Keratinocyte (primary cell): ENCODE results near the gene MLLT6. TPM values are rescaled to one million over a fixed set of nuclear protein-coding genes. Genes with fewer than 3 reads are reported as not detected.

Experiments
- DNase-seq: peaks from one replicate; pipeline ENCODE4 v3.0.0-alpha.2; 2011; ENCODE audit warnings: low read depth, missing footprints, low spot score
- FAIRE-seq: peaks from 2 replicates; lab custom pipeline; 2011; peaks lifted over from hg19 to GRCh38; lab: Jason Lieb, UNC
- H2AFZ ChIP-seq: 2 replicates; pipeline ENCODE4 v1.6.0; 2012; ENCODE audit warnings: low read length, control low read depth, inconsistent platforms; ENCODE audit not compliant: control insufficient read depth
- H3K27ac ChIP-seq: 2 replicates; pipeline ENCODE4 v1.5.1; 2011; ENCODE audit warnings: low read length; ENCODE audit not compliant: control insufficient read depth, insufficient read depth
- H3K27me3 ChIP-seq: 3 replicates; pipeline ENCODE4 v1.6.0; 2011; ENCODE audit warnings: low read length; ENCODE audit not compliant: control insufficient read depth, insufficient read depth; ENCODE audit errors: extremely low read depth
- H3K36me3 ChIP-seq, 2 experiments: 2 replicates in 1 of 2; 3 replicates in 1 of 2; pipeline ENCODE4 v1.5.1; 2011; ENCODE audit warnings: low read length in 2 of 2, mild to moderate bottlenecking in 1 of 2; ENCODE audit not compliant: control insufficient read depth in 2 of 2, insufficient read depth in 2 of 2; ENCODE audit errors: extremely low read depth in 1 of 2
- H3K4me1 ChIP-seq: 3 replicates; pipeline ENCODE4 v1.5.1; 2011; ENCODE audit warnings: low read length; ENCODE audit not compliant: control insufficient read depth, insufficient read depth; ENCODE audit errors: extremely low read depth
- H3K4me2 ChIP-seq: 3 replicates; pipeline ENCODE4 v1.6.0; 2011; ENCODE audit warnings: low read depth, low read length; ENCODE audit not compliant: control insufficient read depth, insufficient read depth; ENCODE audit errors: extremely low read depth
- H3K4me3 ChIP-seq, 3 experiments: fragments of 200-600 bp in 1 of 3; sonication (generic) in 1 of 3; 2 replicates in 2 of 3; 3 replicates in 1 of 3; pipeline ENCODE4 v1.5.1; 2011 to 2016; ENCODE audit warnings: low read length in 3 of 3, mild to moderate bottlenecking in 3 of 3, control low read depth in 2 of 3, inconsistent platforms in 1 of 3, low read depth in 1 of 3, mixed read lengths in 1 of 3, mixed run types in 1 of 3, moderate library complexity in 1 of 3; ENCODE audit not compliant: control insufficient read depth in 2 of 3, insufficient read depth in 2 of 3; ENCODE audit errors: extremely low read depth in 1 of 3
- H3K79me2 ChIP-seq: 2 replicates; pipeline ENCODE4 v1.6.0; 2012; ENCODE audit warnings: low read length; ENCODE audit not compliant: control insufficient read depth, insufficient read depth
- H3K9ac ChIP-seq: 3 replicates; pipeline ENCODE4 v1.6.0; 2011; ENCODE audit warnings: low read length; ENCODE audit not compliant: control insufficient read depth, insufficient read depth; ENCODE audit errors: extremely low read depth
- H3K9me1 ChIP-seq: 3 replicates; pipeline ENCODE4 v1.6.0; 2011; ENCODE audit warnings: low read length; ENCODE audit not compliant: control insufficient read depth, insufficient read depth; ENCODE audit errors: extremely low read depth
- H3K9me3 ChIP-seq: 2 replicates; pipeline ENCODE4 v1.5.1; 2012; ENCODE audit warnings: low read depth, low read length; ENCODE audit not compliant: control insufficient read depth
- H4K20me1 ChIP-seq: 3 replicates; pipeline ENCODE4 v1.6.0; 2011; ENCODE audit warnings: low read length; ENCODE audit not compliant: control insufficient read depth, insufficient read depth; ENCODE audit errors: extremely low read depth
- CTCF ChIP-seq, 3 experiments: IDR thresholded peaks in 1 of 3; conservative IDR thresholded peaks in 1 of 3; optimal IDR thresholded peaks in 1 of 3; 2 replicates in 2 of 3; 3 replicates in 1 of 3; pipeline versions ENCODE3 to v1.5.1; 2011; ENCODE audit warnings: low read length in 3 of 3, mild to moderate bottlenecking in 3 of 3, moderate library complexity in 2 of 3, control low read depth in 1 of 3, inconsistent platforms in 1 of 3; ENCODE audit not compliant: insufficient read depth in 2 of 3; ENCODE audit errors: extremely low read depth in 1 of 3
- EZH2 ChIP-seq: IDR thresholded peaks from one replicate; pipeline ENCODE4 v1.6.1; 2012; ENCODE audit warnings: inconsistent platforms, mild to moderate bottlenecking, low read length, moderate library complexity
- dilution Hi-C: fragments of 300-500 bp; cut with MboI; formaldehyde crosslinking; loops from one replicate; pipeline ENCODE4 v1.7.0; 2020; ENCODE audit warnings: low sequenced_read_pairs; ENCODE audit not compliant: extremely low pct_ligation_motif_present
- polyA plus RNA-seq, 5 experiments: library from polyadenylated mRNA; depleted of rRNA in 3 of 5; stranded (reverse) in 3 of 5; stranded (forward) in 1 of 5; unstranded in 1 of 5; fragments of >200 nt; gene quantifications; 1 replicate in 1 of 5; 2 replicates in 3 of 5; 3 replicates in 1 of 5; pipeline versions ENCODE4 v1.2.1 to v1.2.3, GENCODE V29; 2011 to 2012; ENCODE audit warnings: missing spikeins in 2 of 5, low read depth in 1 of 5, low replicate concordance in 1 of 5

Gene MLLT6
- polyA plus RNA-seq, 1 donor (not counting 4 experiments of a cell fraction or from before 2014, with no cell fraction given) = 17.4 TPM

GRCh38 chr17:38712593-38712992 is 7.5 kb downstream of the MLLT6 start:
- Histone ChIP-seq H4K20me1 (no peaks in the 10 kb centered on the region), H3K4me3 (no peak overlapping the region), H3K79me2 (no peaks in the 10 kb centered on the region), H3K9me3 (no peaks in the 10 kb centered on the region), H3K27ac (no peak overlapping the region), H3K9me1 (no peaks in the 10 kb centered on the region), H3K36me3 (peaks cover 18 to 43% of the 10 kb centered on the region in 2 experiments), H3K4me1 (no peaks in the 10 kb centered on the region), H3K4me2 (no peak overlapping the region), H3K9ac (no peak overlapping the region), H3K27me3 (no peaks in the 10 kb centered on the region), H2AFZ (no peak overlapping the region)
- no peak for FAIRE-seq
- dilution Hi-C loops = no loop called here
- TF ChIP-seq CTCF (optimal IDR thresholded peaks at IDR 0.05 in 1 of 3, IDR thresholded peaks at IDR 0.05 in 1 of 3, conservative IDR thresholded peaks at IDR 0.05 in 1 of 3; ENCODE audit: extremely low read depth in 1 of 3, insufficient read depth in 2 of 3, low read length in 3 of 3) (no peak), EZH2 (no peak)
- DNase-seq = no peak

- Histone ChIP-seq H3K9me1 (no peaks in the 10 kb centered on the region), H3K36me3 (peaks cover 18 to 43% of the 10 kb centered on the region in 2 experiments), H3K27me3 (no peaks in the 10 kb centered on the region), H3K4me3 (no peak overlapping the region), H3K27ac (no peak overlapping the region), H3K9me3 (no peaks in the 10 kb centered on the region), H3K4me1 (peaks cover 4% of the 10 kb centered on the region), H3K79me2 (no peaks in the 10 kb centered on the region), H3K9ac (no peak overlapping the region), H2AFZ (no peak overlapping the region), H4K20me1 (no peaks in the 10 kb centered on the region), H3K4me2 (no peak overlapping the region)
- FAIRE-seq (no peak), DNase-seq (no peak)
- dilution Hi-C loops = no loop called here
- TF ChIP-seq CTCF (optimal IDR thresholded peaks at IDR 0.05 in 1 of 3, IDR thresholded peaks at IDR 0.05 in 1 of 3, conservative IDR thresholded peaks at IDR 0.05 in 1 of 3; ENCODE audit: extremely low read depth in 1 of 3, insufficient read depth in 2 of 3, low read length in 3 of 3) = no peak
- TF ChIP-seq EZH2 = no peak
Observed at GRCh38 chr17:38713456-38714075, 8.5 kb downstream of the MLLT6 start.
